GM12878 (cell line): ENCODE measurements around the gene EFHD1. TPM values are rescaled to one million over a fixed set of nuclear protein-coding genes. Genes with fewer than 3 reads are reported as not detected.
A peak's percentile ranks its signal among the peaks of the same experiment; 100 is the strongest.

Experiments
- ATAC-seq: fragments of 200-7000 bp; cut with Tn5 transposase; 3 replicates; pipeline ENCODE4 v1.9.1; 2020; ENCODE audit warnings: mild to moderate bottlenecking, moderate library complexity
- Bru-seq: library from RNA; stranded (reverse); fragments of 400-500 nt; gene quantifications from one replicate; lab custom pipeline; 2021; lab: Mats Ljungman, UMichigan
- BruChase-seq, 2 experiments: library from RNA; stranded (reverse); fragments of 400-500 nt; gene quantifications; one replicate each; lab custom pipeline; 2021; lab: Mats Ljungman, UMichigan
- BruUV-seq: library from RNA; stranded (reverse); fragments of 400-500 nt; replicated peaks from 2 replicates; lab custom pipeline; 2021; lab: Mats Ljungman, UMichigan
- CTCF ChIA-PET: fragments of 300-600 bp; sonication (Branson Sonifier 250); formaldehyde crosslinking; extraction: SDS; loops from one replicate; lab custom pipeline; 2021; ENCODE audit warnings: inconsistent platforms; lab: Yijun Ruan, JAX
- POLR2A ChIA-PET: fragments of 350-600 bp; formaldehyde crosslinking; extraction: SDS; loops from one replicate; lab custom pipeline; 2021; ENCODE audit warnings: inconsistent platforms; lab: Charles Lee
- RAD21 ChIA-PET: fragments of 300-600 bp; sonication (Branson Sonifier 250); formaldehyde crosslinking; loops from one replicate; lab custom pipeline; 2023; ENCODE audit warnings: antibody characterized with exemption; ENCODE audit not compliant: unreplicated experiment; lab: Charles Lee
- SMC1A ChIA-PET: fragments of 300-600 bp; sonication (Branson Sonifier 250); formaldehyde crosslinking; loops from one replicate; lab custom pipeline; 2023; ENCODE audit not compliant: unreplicated experiment, uncharacterized antibody; lab: Charles Lee
- DNase-seq: peaks from one replicate; pipeline ENCODE4 v3.0.0-alpha.2; 2011; ENCODE audit warnings: low read depth, low spot score
- FAIRE-seq: peaks from 3 replicates; lab custom pipeline; 2011; peaks lifted over from hg19 to GRCh38; lab: Jason Lieb, UNC
- H2AFZ ChIP-seq: 2 replicates; pipeline ENCODE4 v1.6.0; 2011; ENCODE audit warnings: low read depth, low read length, control low read depth; ENCODE audit not compliant: control insufficient read depth
- H3K27ac ChIP-seq: 2 replicates; pipeline ENCODE4 v1.5.1; 2011; ENCODE audit warnings: control low read depth; ENCODE audit not compliant: control insufficient read depth, insufficient read depth
- H3K27me3 ChIP-seq, 2 experiments: replicated peaks in 1 of 2; 2 replicates each; pipeline versions ENCODE4 v1.6.0 to v1.6.1; 2011; ENCODE audit warnings: low read length in 1 of 2; ENCODE audit not compliant: control insufficient read depth in 2 of 2, insufficient read depth in 2 of 2
- H3K36me3 ChIP-seq, 2 experiments: 2 replicates each; pipeline ENCODE4 v1.5.1; 2011; ENCODE audit warnings: low read length in 1 of 2; ENCODE audit not compliant: control insufficient read depth in 2 of 2, insufficient read depth in 2 of 2
- H3K4me1 ChIP-seq: 2 replicates; pipeline ENCODE4 v1.6.1; 2011; ENCODE audit warnings: mild to moderate bottlenecking, low read length, moderate library complexity, mixed read lengths; ENCODE audit not compliant: control insufficient read depth, insufficient read depth
- H3K4me2 ChIP-seq: 2 replicates; pipeline ENCODE4 v1.6.0; 2011; ENCODE audit warnings: control low read depth; ENCODE audit not compliant: control insufficient read depth, insufficient read depth
- H3K4me3 ChIP-seq: fragments of 200-600 bp; sonication (generic); 2 replicates; pipeline ENCODE4 v1.5.1; 2016
- H3K79me2 ChIP-seq: 2 replicates; pipeline ENCODE4 v1.6.0; 2011; ENCODE audit warnings: low read length; ENCODE audit not compliant: control insufficient read depth, insufficient read depth
- H3K9ac ChIP-seq: 2 replicates; pipeline ENCODE4 v1.8.0; 2011; ENCODE audit warnings: low read length, control low read depth, mixed read lengths; ENCODE audit not compliant: control insufficient read depth, insufficient read depth
- H3K9me3 ChIP-seq: replicated peaks from 3 replicates; pipeline ENCODE4 v1.5.1; 2011; ENCODE audit warnings: mild to moderate bottlenecking, low read length; ENCODE audit not compliant: control insufficient read depth, insufficient read depth
- H4K20me1 ChIP-seq: 2 replicates; pipeline ENCODE4 v1.6.0; 2011; ENCODE audit not compliant: control insufficient read depth, insufficient read depth
- CTCF ChIP-seq, 3 experiments: IDR thresholded peaks in 2 of 3; conservative IDR thresholded peaks in 1 of 3; 2 replicates each; pipeline ENCODE4 v1.5.1; 2011; ENCODE audit warnings: low read depth in 3 of 3, low read length in 3 of 3, mild to moderate bottlenecking in 3 of 3, control low read depth in 2 of 3, moderate library complexity in 2 of 3, inconsistent platforms in 1 of 3, mixed read lengths in 1 of 3; ENCODE audit not compliant: control insufficient read depth in 2 of 3, insufficient read depth in 1 of 3; ENCODE audit errors: extremely low read depth in 1 of 3
- HDAC6 ChIP-seq: fragments of 200-600 bp; sonication (generic); IDR thresholded peaks from one replicate; pipeline ENCODE4 v1.8.0; 2017; ENCODE audit warnings: antibody characterized with exemption; ENCODE audit not compliant: unreplicated experiment
- MAX ChIP-seq: IDR thresholded peaks from 2 replicates; pipeline ENCODE4 v1.6.1; 2012; ENCODE audit warnings: low read depth, low read length, improper control_type of control experiment
- PBX3 ChIP-seq: IDR thresholded peaks from 2 replicates; pipeline ENCODE4 v1.6.1; 2011; ENCODE audit warnings: mild to moderate bottlenecking, low read depth, low read length, moderate library complexity; ENCODE audit not compliant: insufficient replicate concordance
- POLR2A ChIP-seq: IDR thresholded peaks from 2 replicates; pipeline ENCODE4 v1.6.1; 2011; ENCODE audit warnings: low read depth, mild to moderate bottlenecking, low read length
- SUPT20H ChIP-seq: IDR thresholded peaks from 2 replicates; pipeline ENCODE4 v1.6.1; 2011; ENCODE audit warnings: low read depth, mild to moderate bottlenecking, low read length, moderate library complexity, borderline replicate concordance; ENCODE audit not compliant: control insufficient read depth
- USF1 ChIP-seq: IDR thresholded peaks from 2 replicates; pipeline ENCODE4 v1.6.1; 2011; ENCODE audit warnings: borderline replicate concordance, low read depth, mild to moderate bottlenecking, moderate library complexity, mixed read lengths, low read length; ENCODE audit not compliant: insufficient read depth; ENCODE audit errors: extremely low read length
- ZNF207 ChIP-seq: fragments of 450-650 bp; IDR thresholded peaks from 2 replicates; pipeline ENCODE4 v1.6.1; 2014; ENCODE audit warnings: antibody characterized with exemption, mild to moderate bottlenecking, borderline replicate concordance
- WGBS: methylation state at CpG from one replicate; pipeline ENCODE4 v1.1.6; 2016; ENCODE audit warnings: low lambda C conversion rate; ENCODE audit not compliant: insufficient replicate concordance, insufficient coverage; ENCODE audit errors: missing lambda C conversion rate; 5-methylcytosine and 5-hydroxymethylcytosine counted together
- in situ Hi-C: fragments of 300-500 bp; cut with MboI; formaldehyde crosslinking; loops from 9 replicates; pipeline ENCODE4 v1.14.3; 2018; ENCODE audit warnings: mixed read lengths
- intact Hi-C: fragments of 100-400 bp; cut with micrococcal nuclease; formaldehyde crosslinking; loops from one replicate; pipeline ENCODE4 v1.14.2; 2022; ENCODE audit not compliant: unreplicated experiment
- long read RNA-seq, 2 experiments: library from polyadenylated mRNA; unstranded; transcript quantifications; one replicate each; pipeline ENCODE4 v2.0.0, GENCODE V29; 2019 to 2020
- polyA minus RNA-seq, 3 experiments: library from RNA; depleted of rRNA, polyadenylated mRNA; stranded (reverse); fragments of >200 nt; gene quantifications; 2 replicates each; pipeline ENCODE4 v1.2.3, GENCODE V29; 2011
- polyA plus RNA-seq, 11 experiments: library from polyadenylated mRNA; depleted of rRNA in 4 of 11; unstranded in 6 of 11; stranded (reverse) in 5 of 11; fragments of >200 nt; fragmentation: Nextera tagmentation in 4 of 11; fragmentation: Illumina TruSeq in 1 of 11; extraction: Ambion mirVana in 4 of 11; extraction: Trizol in 1 of 11; gene quantifications; 1 replicate in 1 of 11; 2 replicates in 10 of 11; pipeline versions ENCODE4 v1.2.1 to v1.2.3, GENCODE V29; 2011 to 2016; ENCODE audit warnings: inconsistent platforms in 2 of 11, missing spikeins in 2 of 11, low read depth in 1 of 11
- total RNA-seq, 4 experiments: library from RNA; depleted of rRNA in 3 of 4; stranded (reverse); fragments of >200 nt in 3 of 4; fragmentation: Illumina TruSeq in 1 of 4; extraction: Trizol in 1 of 4; gene quantifications; 2 replicates each; pipeline versions ENCODE4 v1.2.1 to v1.2.3, GENCODE V29; 2013 to 2021

The EFHD1 gene, protein sequence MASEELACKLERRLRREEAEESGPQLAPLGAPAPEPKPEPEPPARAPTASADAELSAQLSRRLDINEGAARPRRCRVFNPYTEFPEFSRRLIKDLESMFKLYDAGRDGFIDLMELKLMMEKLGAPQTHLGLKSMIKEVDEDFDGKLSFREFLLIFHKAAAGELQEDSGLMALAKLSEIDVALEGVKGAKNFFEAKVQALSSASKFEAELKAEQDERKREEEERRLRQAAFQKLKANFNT
- not detected in 2 replicates for total RNA-seq (2013; cell fraction: nucleolus; rRNA removed)
- not detected in 2 replicates for total RNA-seq (2014; rRNA removed)
- not detected in 2 replicates for total RNA-seq (2014; rRNA removed; fragmentation: Illumina TruSeq; extraction: Trizol)
- total RNA-seq (2021) = 0.19 TPM in 1 of 2 replicates, not detected in the other
- polyA plus RNA-seq (2011; ENCODE audit: low read depth) = not detected
- not detected in 2 replicates for polyA plus RNA-seq (2011; rRNA removed)
- polyA plus RNA-seq (2011; cell fraction: cytosol; rRNA removed) = not detected in 2 replicates
- polyA plus RNA-seq (2011; cell fraction: nucleus; rRNA removed) = not detected in 2 replicates
- not detected in 2 replicates for polyA plus RNA-seq (2012)
- polyA plus RNA-seq (2014; fragmentation: Illumina TruSeq; extraction: Trizol) = 0.07 TPM in 1 of 2 replicates, not detected in the other
- polyA plus RNA-seq (2014; fragmentation: Nextera tagmentation; extraction: Ambion mirVana) = not detected
- not detected in 2 replicates for polyA plus RNA-seq (2014; rRNA removed)
- polyA plus RNA-seq (2016; fragmentation: Nextera tagmentation; extraction: Ambion mirVana) = not detected
- not detected in 2 replicates for polyA minus RNA-seq (2011; rRNA and poly(A)+ RNA removed)
- not detected in 2 replicates for polyA minus RNA-seq (2011; cell fraction: cytosol; rRNA and poly(A)+ RNA removed)
- not detected in 2 replicates for polyA minus RNA-seq (2011; cell fraction: nucleus; rRNA and poly(A)+ RNA removed)
- percentile 13 among the genes with signal in this experiment for Bru-seq, nascent RNA
- BruChase-seq, experiment 1, labeled RNA remaining after a 6-hour chase = percentile 20 among the genes with signal in this experiment
- percentile 26 among the genes with signal in this experiment for BruChase-seq, experiment 2, labeled RNA remaining after a 2-hour chase
- long read RNA-seq, experiment 1 = 0 reads
- long read RNA-seq, experiment 2 = 0 reads

- Histone ChIP-seq H3K79me2 (no peaks in the 10 kb centered on the region), H3K27ac (no peak within 1 kb of the TSS), H4K20me1 (no peaks in the 10 kb centered on the region), H3K36me3 (no peaks in the 10 kb centered on the region), H3K27me3 (peaks cover 4 to 12% of the 10 kb centered on the region in 2 experiments), H3K9me3 (no peaks in the 10 kb centered on the region), H3K4me3 (peak within 1 kb of the TSS; percentile 41; the same call in 1 of the 2 replicates), H2AFZ (peak within 1 kb of the TSS; percentile 29; the same call in 1 of the 2 replicates), H3K9ac (no peak within 1 kb of the TSS), H3K4me1 (no peaks in the 10 kb centered on the region), H3K4me2 (peak within 1 kb of the TSS; percentile 74)
- WGBS = 19% methylated on average over 39 of the region's 90 CpGs
- RAD21 ChIA-PET = no interaction called here
- BruUV-seq = no TSS peak
- ATAC-seq (peak; percentile 73), DNase-seq (no peak), FAIRE-seq (no peak)
- CTCF ChIA-PET = no interaction called here
- POLR2A ChIA-PET = interaction anchor here (1.1 kb wide), 1 partner anchor 832 kb away, joined by 3 read pairs; no protein-coding TSS in a partner anchor
- SMC1A ChIA-PET = no interaction called here
- intact Hi-C loops (no loop called here), in situ Hi-C loops (no loop called here)
- TF ChIP-seq USF1 (no peak), POLR2A (peak; percentile 44; the same call in 1 of the 2 replicates), MAX (no peak), CTCF (IDR thresholded peaks at IDR 0.05 in 2 of 3, conservative IDR thresholded peaks at IDR 0.05 in 1 of 3; ENCODE audit: control insufficient read depth in 2 of 3, extremely low read depth in 1 of 3, insufficient read depth in 1 of 3, low read depth in 3 of 3, low read length in 3 of 3) (no peak), SUPT20H (no peak), HDAC6 (peak; percentile 74), ZNF207 (no peak), PBX3 (no peak)
Observed at GRCh38 chr2:232633413-232634205, at the start of gene EFHD1. TSS of gene EFHD1 (plus strand) at chr2:232633604. CDS start at chr2:232633705, 101 bp downstream.
